HG02981 (cell line): ENCODE data around the gene C6orf15.
A peak's percentile ranks its signal among the peaks of the same experiment; 100 is the strongest.

ENCODE experiments used
- ATAC-seq: cut with Tn5 transposase; IDR thresholded peaks from one replicate; pipeline ENCODE4 v1.9.1; 2021; ENCODE audit warnings: mild to moderate bottlenecking, moderate library complexity; ENCODE audit not compliant: unreplicated experiment

Gene C6orf15

GRCh38 chr6:31110825-31111582 lies 1.4 kb downstream of the C6orf15 start:
- no peak for ATAC-seq

- no peak for ATAC-seq
Measured at GRCh38 chr6:31107052-31107451, 5.3 kb downstream of the C6orf15 start.

- no peak for ATAC-seq
Measured at GRCh38 chr6:31103136-31103535, 9.2 kb downstream of the C6orf15 start.

GRCh38 chr6:31098449-31098938 lies 13.9 kb downstream of the C6orf15 start:
- no peak for ATAC-seq

- no peak for ATAC-seq
Measured at GRCh38 chr6:31096656-31097055, 15.7 kb downstream of the C6orf15 start.

GRCh38 chr6:31096215-31096614 lies 16.2 kb downstream of the C6orf15 start:
- ATAC-seq, result no peak

GRCh38 chr6:31094389-31094881 lies 17.9 kb downstream of the C6orf15 start:
- no peak for ATAC-seq

GRCh38 chr6:31092769-31093505 lies 19.4 kb downstream of the C6orf15 start:
- no peak for ATAC-seq

GRCh38 chr6:31092238-31092637 lies 20.1 kb downstream of the C6orf15 start:
- ATAC-seq, result no peak

GRCh38 chr6:31091680-31092079 lies 20.7 kb downstream of the C6orf15 start:
- no peak for ATAC-seq

GRCh38 chr6:31090973-31091364 lies 21.4 kb downstream of the C6orf15 start:
- ATAC-seq, result no peak

- no peak for ATAC-seq
Measured at GRCh38 chr6:31090275-31090972, 22.0 kb downstream of the C6orf15 start.

- peak; percentile 65 for ATAC-seq
Measured at GRCh38 chr6:31087494-31088089, 24.8 kb downstream of the C6orf15 start.

GRCh38 chr6:31086788-31087440 lies 25.5 kb downstream of the C6orf15 start:
- ATAC-seq, result no peak

- no peak for ATAC-seq
Measured at GRCh38 chr6:31083742-31084354, 28.5 kb downstream of the C6orf15 start.

GRCh38 chr6:31081872-31082271 lies 30.5 kb downstream of the C6orf15 start:
- ATAC-seq, result no peak

- ATAC-seq, result no peak
Measured at GRCh38 chr6:31079656-31080261, 32.6 kb downstream of the C6orf15 start.

- ATAC-seq, result no peak
Measured at GRCh38 chr6:31076611-31077010, 35.8 kb downstream of the C6orf15 start.

- no peak for ATAC-seq
Measured at GRCh38 chr6:31075528-31075927, 36.8 kb downstream of the C6orf15 start.

GRCh38 chr6:31074401-31074800 lies 38.0 kb downstream of the C6orf15 start:
- ATAC-seq, result no peak
